Transverse colon (tissue), 4 donors: ENCODE measurements around the gene MBTD1. TPM values are rescaled to one million over a fixed set of nuclear protein-coding genes. Genes with fewer than 3 reads are reported as not detected.
A peak's percentile ranks its signal among the peaks of the same experiment; 100 is the strongest.

Source experiments
- DNase-seq: peaks from one replicate; pipeline ENCODE4 v3.0.0-alpha.2; 2019
- H3K27ac ChIP-seq, 4 donors: fragments of 200-600 bp; sonication (generic); 2 replicates each; pipeline ENCODE4 v1.5.1; 2016 to 2018; ENCODE audit warnings: inconsistent platforms in 4 of 4
- H3K27me3 ChIP-seq: fragments of 200-600 bp; sonication (generic); 2 replicates; pipeline ENCODE4 v1.5.1; 2017; ENCODE audit warnings: inconsistent platforms
- H3K36me3 ChIP-seq, 4 donors: fragments of 200-600 bp; sonication (generic); 2 replicates each; pipeline ENCODE4 v1.5.1; 2017 to 2019; ENCODE audit warnings: inconsistent platforms in 4 of 4
- H3K4me1 ChIP-seq, 4 donors: fragments of 200-600 bp; sonication (generic); 2 replicates each; pipeline ENCODE4 v1.5.1; 2017 to 2020; ENCODE audit warnings: inconsistent platforms in 4 of 4
- H3K4me3 ChIP-seq, 4 donors: fragments of 200-600 bp; sonication (generic); 1 replicate in 1 of 4; 2 replicates in 3 of 4; pipeline versions ENCODE4 v1.5.1 to v1.6.1; 2017 to 2019; ENCODE audit warnings: inconsistent platforms in 4 of 4
- H3K9me3 ChIP-seq, 2 donors: fragments of 200-600 bp; sonication (generic); 2 replicates each; pipeline ENCODE4 v1.5.1; 2017 to 2019; ENCODE audit warnings: inconsistent platforms in 2 of 2
- EP300 ChIP-seq: sonication (generic); formaldehyde crosslinking; IDR thresholded peaks from one replicate; pipeline ENCODE4 v1.6.1; 2017; ENCODE audit warnings: antibody characterized with exemption, low read depth
- POLR2A ChIP-seq: fragments of 450-650 bp; IDR thresholded peaks from one replicate; pipeline ENCODE4 v1.6.1; 2016; ENCODE audit warnings: antibody characterized with exemption, mild to moderate bottlenecking, moderate library complexity
- POLR2AphosphoS5 ChIP-seq, 3 donors: sonication (generic); formaldehyde crosslinking; IDR thresholded peaks; one replicate each; pipeline ENCODE4 v1.6.1; 2016; ENCODE audit warnings: antibody characterized with exemption in 3 of 3
- WGBS, 2 donors: methylation state at CpG; one replicate each; pipeline ENCODE4 v1.1.5; 2018; ENCODE audit warnings: low coverage in 1 of 2; 5-methylcytosine and 5-hydroxymethylcytosine counted together
- in situ Hi-C, 4 donors: fragments of 200-750 bp; cut with MboI; loops; one replicate each; pipeline versions ENCODE4 v1.15.0 to v1.15.1; 2017; ENCODE audit warnings: low sequenced_read_pairs in 3 of 4, low pct_ligation_motif_present in 1 of 4, low pct_unique_long_range_greater_than_20kb in 1 of 4
- intact Hi-C: fragments of 100-400 bp; cut with DNase I; formaldehyde crosslinking; loops from one replicate; pipeline ENCODE4 v1.15.1; 2023; ENCODE audit warnings: low total_unique reads
- total RNA-seq, 4 donors: library from RNA; depleted of rRNA; stranded (reverse); fragments of >200 nt; gene quantifications; one replicate each; pipeline ENCODE4 v1.1.0, GENCODE V29; 2016
- TF ChIP-seq, protein P1 (sequence below), 5 experiments: fragments of 200-600 bp in 3 of 5; fragments of 450-650 bp in 2 of 5; sonication (generic) in 3 of 5; IDR thresholded peaks; 1 replicate in 2 of 5; 2 replicates in 3 of 5; pipeline ENCODE4 v1.5.1; 2016 to 2017; ENCODE audit warnings: antibody characterized with exemption in 5 of 5, inconsistent platforms in 3 of 5, mild to moderate bottlenecking in 2 of 5, moderate library complexity in 1 of 5

MBTD1 gene
- total RNA-seq, 4 donors from 2014 or later: 3.8 to 28.1 (median 12.3) TPM

DNA sequence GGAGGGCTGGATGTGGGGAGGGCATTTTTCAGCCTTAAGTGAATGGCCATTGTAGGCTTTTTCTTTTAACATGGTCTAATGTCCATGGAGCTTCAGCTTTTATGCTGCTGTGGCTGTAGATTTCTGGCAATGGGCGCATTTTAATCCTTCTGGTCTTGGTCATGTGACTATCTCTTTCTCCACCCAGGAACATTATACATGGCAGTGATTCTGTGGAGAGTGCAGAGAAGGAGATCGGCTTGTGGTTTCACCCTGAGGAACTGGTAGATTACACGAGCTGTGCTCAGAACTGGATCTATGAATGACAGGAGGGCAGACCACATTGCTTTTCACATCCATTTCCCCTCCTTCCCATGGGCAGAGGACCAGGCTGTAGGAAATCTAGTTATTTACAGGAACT is 98.3 kb downstream of the MBTD1 start:
- 70 to 83% methylated on average over 2 to 3 of the region's 3 CpGs for WGBS, 2 donors
- no peak for DNase-seq
- H3K4me1 ChIP-seq: peaks cover 6 to 7% (median 6%) of the 10 kb centered on the region in 4 donors
- H3K27ac ChIP-seq: no peak overlapping the region
- H3K36me3 ChIP-seq: peaks cover 0 to 8% (median 0%) of the 10 kb centered on the region in 4 donors
- H3K27me3 ChIP-seq: no peaks in the 10 kb centered on the region
- intact Hi-C loops (no loop called here), in situ Hi-C loops (loop anchor here in 2 of 4 donors (25.0 kb wide), 1 partner anchor 299 kb away; the partner anchor contains the start of gene TOB1 (in 2 of the 2))
- TF ChIP-seq, protein P1, sequence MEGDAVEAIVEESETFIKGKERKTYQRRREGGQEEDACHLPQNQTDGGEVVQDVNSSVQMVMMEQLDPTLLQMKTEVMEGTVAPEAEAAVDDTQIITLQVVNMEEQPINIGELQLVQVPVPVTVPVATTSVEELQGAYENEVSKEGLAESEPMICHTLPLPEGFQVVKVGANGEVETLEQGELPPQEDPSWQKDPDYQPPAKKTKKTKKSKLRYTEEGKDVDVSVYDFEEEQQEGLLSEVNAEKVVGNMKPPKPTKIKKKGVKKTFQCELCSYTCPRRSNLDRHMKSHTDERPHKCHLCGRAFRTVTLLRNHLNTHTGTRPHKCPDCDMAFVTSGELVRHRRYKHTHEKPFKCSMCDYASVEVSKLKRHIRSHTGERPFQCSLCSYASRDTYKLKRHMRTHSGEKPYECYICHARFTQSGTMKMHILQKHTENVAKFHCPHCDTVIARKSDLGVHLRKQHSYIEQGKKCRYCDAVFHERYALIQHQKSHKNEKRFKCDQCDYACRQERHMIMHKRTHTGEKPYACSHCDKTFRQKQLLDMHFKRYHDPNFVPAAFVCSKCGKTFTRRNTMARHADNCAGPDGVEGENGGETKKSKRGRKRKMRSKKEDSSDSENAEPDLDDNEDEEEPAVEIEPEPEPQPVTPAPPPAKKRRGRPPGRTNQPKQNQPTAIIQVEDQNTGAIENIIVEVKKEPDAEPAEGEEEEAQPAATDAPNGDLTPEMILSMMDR (IDR thresholded peaks at IDR 0.05): no peak
- TF ChIP-seq POLR2AphosphoS5 (IDR thresholded peaks at IDR 0.05): no peak
- H3K4me3 ChIP-seq: no peak overlapping the region
- H3K9me3 ChIP-seq: no peaks in the 10 kb centered on the region

DNA sequence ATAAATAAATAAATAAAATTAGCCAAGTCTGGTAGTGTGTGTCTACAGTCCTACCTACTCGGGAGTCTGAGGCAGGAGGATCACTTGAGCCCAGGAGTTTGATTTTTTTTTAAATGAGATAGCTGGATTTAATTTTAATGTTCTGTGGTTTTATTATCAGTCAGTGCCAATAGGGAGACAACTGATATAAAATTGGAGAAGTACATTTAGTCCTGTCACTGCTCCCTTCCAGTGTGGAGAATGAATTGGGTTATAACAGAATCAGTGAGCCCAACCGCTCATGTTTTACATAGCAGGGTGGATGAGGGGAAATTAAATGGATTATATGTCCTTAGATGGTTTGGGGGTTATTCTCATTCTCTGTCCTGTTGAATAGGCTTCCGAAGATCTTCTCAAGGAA is 100.2 kb downstream of the MBTD1 start:
- in situ Hi-C loops: loop anchor here (10.0 to 25.0 kb wide), 2 partner anchors 155 to 297 kb away; partner anchors contain the start of gene TOB1 (in 2 of the 4)
- intact Hi-C loops: no loop called here

DNA sequence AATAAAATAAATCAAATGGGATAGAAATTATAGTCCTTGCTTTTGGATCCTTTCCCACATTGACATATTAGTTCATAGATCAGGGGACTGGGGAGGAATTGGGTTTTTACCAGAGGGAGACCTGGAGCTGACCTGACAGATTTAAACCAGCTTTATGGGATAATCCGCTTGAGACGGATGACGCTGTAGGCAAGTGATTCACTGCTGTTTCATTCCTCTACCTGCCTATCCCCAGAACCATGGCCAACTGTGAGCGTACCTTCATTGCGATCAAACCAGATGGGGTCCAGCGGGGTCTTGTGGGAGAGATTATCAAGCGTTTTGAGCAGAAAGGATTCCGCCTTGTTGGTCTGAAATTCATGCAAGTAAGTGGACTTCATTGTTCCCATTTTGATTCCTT is 104.4 kb downstream of the MBTD1 start:
- H3K27ac ChIP-seq: no peak overlapping the region
- WGBS, 2 donors: 98 to 100% methylated on average over 2 to 8 of the region's 8 CpGs
- intact Hi-C loops: no loop called here
- in situ Hi-C loops: loop anchor here (10.0 to 25.0 kb wide), 2 partner anchors 151 to 293 kb away; partner anchors contain the start of gene TOB1 (in 2 of the 4)
- H3K27me3 ChIP-seq: no peaks in the 10 kb centered on the region
- TF ChIP-seq, protein P1 (IDR thresholded peaks at IDR 0.05): no peak
- no peak for TF ChIP-seq POLR2A
- no peak overlapping the region for H3K4me3 ChIP-seq
- H3K4me1 ChIP-seq: peaks cover 9 to 24% (median 22%) of the 10 kb centered on the region in 4 donors
- DNase-seq: no peak
- H3K36me3 ChIP-seq: no peaks in the 10 kb centered on the region
- no peaks in the 10 kb centered on the region for H3K9me3 ChIP-seq

More for the DNA sequence above, 100.2 kb downstream of the MBTD1 start:
- no peak for DNase-seq
- WGBS, 2 donors: 94 to 100% methylated on average over 3 of the region's 3 CpGs
- no peak for TF ChIP-seq POLR2AphosphoS5 (IDR thresholded peaks at IDR 0.05)
- TF ChIP-seq POLR2A: no peak
- no peak for TF ChIP-seq EP300
- TF ChIP-seq, protein P1 (IDR thresholded peaks at IDR 0.05): no peak
- Histone ChIP-seq H3K9me3 (no peaks in the 10 kb centered on the region), H3K27me3 (no peaks in the 10 kb centered on the region), H3K4me1 (peaks cover 2 to 8% (median 6%) of the 10 kb centered on the region in 4 donors), H3K27ac (no peak overlapping the region), H3K4me3 (no peak overlapping the region), H3K36me3 (peaks cover 0 to 8% (median 0%) of the 10 kb centered on the region in 4 donors)

DNA sequence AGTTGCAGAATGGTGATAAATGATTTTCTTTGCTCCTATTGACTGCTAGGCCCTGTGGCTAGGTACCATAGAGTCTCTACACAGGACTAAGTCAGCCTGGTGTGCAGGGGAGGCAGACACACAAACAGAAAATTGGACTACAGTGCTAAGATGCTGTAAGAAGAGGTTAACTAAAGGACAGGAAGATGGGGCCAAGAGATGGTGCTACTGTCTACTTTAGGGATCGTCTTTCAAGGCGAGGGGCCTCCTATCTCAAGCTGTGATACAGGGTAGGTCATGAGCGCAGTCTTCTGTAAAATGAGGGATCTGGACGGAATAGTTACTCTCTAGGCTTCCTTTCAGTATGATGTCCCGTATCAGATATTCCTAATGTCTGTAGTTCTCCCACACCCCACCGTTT is 105.7 kb downstream of the MBTD1 start:
- Histone ChIP-seq H3K9me3 (no peaks in the 10 kb centered on the region), H3K4me1 (peaks cover 9 to 24% (median 22%) of the 10 kb centered on the region in 4 donors), H3K27me3 (no peaks in the 10 kb centered on the region), H3K27ac (peak overlapping the region; percentile 85 to 91 (median 88)), H3K4me3 (peak overlapping the region; percentile 27 to 63 (median 42)), H3K36me3 (no peaks in the 10 kb centered on the region)
- no peak for TF ChIP-seq POLR2AphosphoS5 (IDR thresholded peaks at IDR 0.05)
- TF ChIP-seq EP300: no peak
- TF ChIP-seq, protein P1 (IDR thresholded peaks at IDR 0.05): no peak
- no peak for TF ChIP-seq POLR2A
- intact Hi-C loops: loop anchor here (5.0 kb wide), 1 partner anchor 152 kb away; no protein-coding TSS in a partner anchor
- in situ Hi-C loops: loop anchor here (5.0 to 25.0 kb wide), 3 partner anchors 149 to 292 kb away; partner anchors contain the start of gene TOB1 (in 2 of the 4)
- 5 to 8% methylated on average over 2 to 6 of the region's 6 CpGs for WGBS, 2 donors
- no peak for DNase-seq
